Adrenal gland (tissue), 12 donors: ENCODE data around the gene E2F1. TPM values are rescaled to one million over a fixed set of nuclear protein-coding genes. Genes with fewer than 3 reads are reported as not detected.

Source experiments
- DNase-seq, 7 donors: peaks; one replicate each; pipeline ENCODE4 v3.0.0-alpha.2; 2019 to 2020
- H3K27ac ChIP-seq, 5 donors: fragments of 200-600 bp; sonication (generic) in 4 of 5; 1 replicate in 3 of 5; 2 replicates in 2 of 5; pipeline versions ENCODE4 v1.5.1 to v1.8.0; 2016 to 2020; ENCODE audit warnings: mild to moderate bottlenecking in 1 of 5
- H3K27me3 ChIP-seq: fragments of 200-600 bp; 2 replicates; pipeline ENCODE4 v1.8.0; 2021
- H3K36me3 ChIP-seq, 2 donors: fragments of 200-600 bp; replicated peaks in 1 of 2; 1 replicate in 1 of 2; 2 replicates in 1 of 2; pipeline versions ENCODE4 v1.5.1 to v1.8.0; 2018 to 2022
- H3K4me1 ChIP-seq, 2 donors: fragments of 200-600 bp; replicated peaks in 1 of 2; 1 replicate in 1 of 2; 2 replicates in 1 of 2; pipeline versions ENCODE4 v1.5.1 to v1.8.0; 2018 to 2021
- H3K4me3 ChIP-seq, 4 donors: fragments of 200-600 bp; sonication (generic) in 3 of 4; one replicate each; pipeline ENCODE4 v1.5.1; 2016 to 2018
- H3K9me3 ChIP-seq, 3 donors: fragments of 200-600 bp; sonication (generic) in 1 of 3; replicated peaks in 1 of 3; 1 replicate in 2 of 3; 2 replicates in 1 of 3; pipeline versions ENCODE4 v1.5.1 to v1.8.0; 2016 to 2021
- POLR2A ChIP-seq, 2 donors: fragments of 450-650 bp; IDR thresholded peaks; one replicate each; pipeline ENCODE4 v1.6.1; 2017; ENCODE audit warnings: antibody characterized with exemption in 2 of 2, mild to moderate bottlenecking in 2 of 2, moderate library complexity in 1 of 2
- WGBS, 4 donors: extraction: QIAGEN DNeasy Blood & Tissue Kit in 2 of 4; methylation state at CpG; one replicate each; pipeline versions ENCODE4 v1.1.5 to v1.1.7; 2013 to 2017; 5-methylcytosine and 5-hydroxymethylcytosine counted together
- intact Hi-C, 2 donors: fragments of 100-400 bp; cut with DNase I; formaldehyde crosslinking; loops; one replicate each; pipeline versions ENCODE4 v1.14.1 to v1.15.0; 2022 to 2023
- polyA plus RNA-seq, 3 donors: library from polyadenylated mRNA; stranded (reverse); fragments of 200-250 nt in 2 of 3; fragments of 350-450 nt in 1 of 3; fragmentation: Illumina TruSeq in 1 of 3; extraction: RNeasy Lipid Tissue Mini Kit (QIAGEN cat#74804) in 1 of 3; gene quantifications; one replicate each; pipeline ENCODE4 v1.2.3, GENCODE V29; 2013 to 2014
- total RNA-seq, 9 donors: library from RNA; depleted of rRNA in 4 of 9; stranded (reverse); fragments of >200 nt in 4 of 9; fragments of 120-200 nt in 1 of 9; fragmentation: NEBNext Ultra II Directional in 1 of 9; extraction: Animal tissue kit (Norgen Biotek cat#: 25700) in 1 of 9; gene quantifications; one replicate each; pipeline versions ENCODE4 v1.1.0 to v1.2.4, GENCODE V29; 2013 to 2023
- TF ChIP-seq, protein P1 (sequence below), 6 experiments: fragments of 450-650 bp in 4 of 6; fragments of 200-600 bp in 2 of 6; sonication (generic) in 1 of 6; IDR thresholded peaks; 1 replicate in 5 of 6; 2 replicates in 1 of 6; pipeline versions ENCODE4 v1.5.1 to v1.8.0; 2016 to 2021; ENCODE audit warnings: antibody characterized with exemption in 6 of 6, mild to moderate bottlenecking in 2 of 6, moderate library complexity in 1 of 6
- donor health status: healthy with polysubstance abuse.
- donor health status: Bipolar disorder and iron deficiency.
- donor health status: DM: yes; HTN: yes; CAD: no.
- donor health status: DM: no; HTN: no; CAD: no.
- donor health status: DM: no; HTN: no; CAD: no.
- donor health status: DM: yes; HTN: yes; CAD: no.

Gene E2F1
- total and polyA plus RNA-seq, 12 donors = 3.0 to 15.7 (median 5.7) TPM

- Histone ChIP-seq H3K27ac (no peak overlapping the region), H3K4me1 (peaks cover 2 to 18% of the 10 kb centered on the region in 2 donors), H3K4me3 (no peak overlapping the region), H3K9me3 (no peaks in the 10 kb centered on the region), H3K27me3 (no peaks in the 10 kb centered on the region), H3K36me3 (no peaks in the 10 kb centered on the region)
- TF ChIP-seq, protein P1, sequence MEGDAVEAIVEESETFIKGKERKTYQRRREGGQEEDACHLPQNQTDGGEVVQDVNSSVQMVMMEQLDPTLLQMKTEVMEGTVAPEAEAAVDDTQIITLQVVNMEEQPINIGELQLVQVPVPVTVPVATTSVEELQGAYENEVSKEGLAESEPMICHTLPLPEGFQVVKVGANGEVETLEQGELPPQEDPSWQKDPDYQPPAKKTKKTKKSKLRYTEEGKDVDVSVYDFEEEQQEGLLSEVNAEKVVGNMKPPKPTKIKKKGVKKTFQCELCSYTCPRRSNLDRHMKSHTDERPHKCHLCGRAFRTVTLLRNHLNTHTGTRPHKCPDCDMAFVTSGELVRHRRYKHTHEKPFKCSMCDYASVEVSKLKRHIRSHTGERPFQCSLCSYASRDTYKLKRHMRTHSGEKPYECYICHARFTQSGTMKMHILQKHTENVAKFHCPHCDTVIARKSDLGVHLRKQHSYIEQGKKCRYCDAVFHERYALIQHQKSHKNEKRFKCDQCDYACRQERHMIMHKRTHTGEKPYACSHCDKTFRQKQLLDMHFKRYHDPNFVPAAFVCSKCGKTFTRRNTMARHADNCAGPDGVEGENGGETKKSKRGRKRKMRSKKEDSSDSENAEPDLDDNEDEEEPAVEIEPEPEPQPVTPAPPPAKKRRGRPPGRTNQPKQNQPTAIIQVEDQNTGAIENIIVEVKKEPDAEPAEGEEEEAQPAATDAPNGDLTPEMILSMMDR (IDR thresholded peaks at IDR 0.05) = no peak
- no peak for TF ChIP-seq POLR2A (IDR thresholded peaks at IDR 0.05)
- intact Hi-C loops = no loop called here
- DNase-seq = no peak
- 83 to 84% (median 84%) methylated on average over 4 of the region's 4 CpGs for WGBS, 4 donors
Observed at GRCh38 chr20:33729101-33729500, 42.9 kb upstream of the E2F1 start.

GRCh38 chr20:33728463-33728862 lies 42.3 kb upstream of the E2F1 start:
- Histone ChIP-seq H3K27ac (no peak overlapping the region), H3K4me1 (peaks cover 0 to 11% of the 10 kb centered on the region in 2 donors), H3K36me3 (no peaks in the 10 kb centered on the region), H3K4me3 (no peak overlapping the region), H3K9me3 (no peaks in the 10 kb centered on the region), H3K27me3 (no peaks in the 10 kb centered on the region)
- intact Hi-C loops = no loop called here
- WGBS, 4 donors = 80 to 88% (median 87%) methylated on average over 2 of the region's 2 CpGs
- TF ChIP-seq, protein P1 (IDR thresholded peaks at IDR 0.05) = no peak
- TF ChIP-seq POLR2A (IDR thresholded peaks at IDR 0.05) = no peak
- no peak for DNase-seq

GRCh38 chr20:33727806-33728205 lies 41.6 kb upstream of the E2F1 start:
- WGBS, 4 donors = 79 to 87% (median 85%) methylated on average over 3 of the region's 3 CpGs
- no peaks in the 10 kb centered on the region for H3K27me3 ChIP-seq
- peaks cover 0 to 5% of the 10 kb centered on the region in 2 donors for H3K4me1 ChIP-seq
- H3K4me3 ChIP-seq = no peak overlapping the region
- no peak for DNase-seq
- no peak overlapping the region for H3K27ac ChIP-seq
- H3K36me3 ChIP-seq = no peaks in the 10 kb centered on the region
- no peaks in the 10 kb centered on the region for H3K9me3 ChIP-seq
- TF ChIP-seq, protein P1 (IDR thresholded peaks at IDR 0.05) = no peak
- no peak for TF ChIP-seq POLR2A (IDR thresholded peaks at IDR 0.05)
- intact Hi-C loops = no loop called here

GRCh38 chr20:33727115-33727479 lies 40.9 kb upstream of the E2F1 start:
- 91 to 93% (median 92%) methylated on average over 5 of the region's 5 CpGs for WGBS, 4 donors
- no peaks in the 10 kb centered on the region for H3K27me3 ChIP-seq
- no peak for DNase-seq
- no peaks in the 10 kb centered on the region for H3K9me3 ChIP-seq
- H3K4me1 ChIP-seq = no peaks in the 10 kb centered on the region
- intact Hi-C loops = no loop called here
- no peak overlapping the region for H3K27ac ChIP-seq
- no peak overlapping the region for H3K4me3 ChIP-seq
- TF ChIP-seq, protein P1 (IDR thresholded peaks at IDR 0.05) = no peak
- TF ChIP-seq POLR2A (IDR thresholded peaks at IDR 0.05) = no peak
- no peaks in the 10 kb centered on the region for H3K36me3 ChIP-seq
